SKM-1 treated with dmso at 0.1 percent for 144 hours (cell line): Measurements from ENCODE around the gene TRAPPC12.
"Not testable (repeated sequence)": the region's sequence is repeated elsewhere in the genome, so short reads cannot be mapped to it uniquely, and the experiment has no call there.

Experiments
- DNase-seq: peaks from one replicate; lab custom pipeline; 2025; ENCODE audit not compliant: unreplicated experiment; lab: John Stamatoyannopoulos, UW

The TRAPPC12 gene

GRCh38 chr2:3368261-3368722, 11.2 kb upstream of the TRAPPC12 start:
- no peak for DNase-seq

GRCh38 chr2:3369340-3370181, 9.9 kb upstream of the TRAPPC12 start:
- DNase-seq, result not testable (repeated sequence)

GRCh38 chr2:3376821-3377220, 2.7 kb upstream of the TRAPPC12 start:
- DNase-seq, result no peak

- peak; percentile 37 for DNase-seq
Measured at GRCh38 chr2:3377279-3377611, 2.2 kb upstream of the TRAPPC12 start.

GRCh38 chr2:3377612-3378432, 1.7 kb upstream of the TRAPPC12 start, which contains the start of gene EIPR1:
TSS of gene EIPR1 (minus strand) at chr2:3377818. CDS start at chr2:3377689, 129 bp downstream.
- peak; percentile 98 for DNase-seq

GRCh38 chr2:3379339-3379646, 201 bp upstream of the TRAPPC12 start:
- DNase-seq, result no peak

GRCh38 chr2:3386448-3386958, 7.0 kb downstream of the TRAPPC12 start:
- no peak for DNase-seq

- no peak for DNase-seq
Measured at GRCh38 chr2:3387011-3387410, 7.5 kb downstream of the TRAPPC12 start.

GRCh38 chr2:3387644-3388411, 8.3 kb downstream of the TRAPPC12 start:
- DNase-seq, result no peak

GRCh38 chr2:3388412-3388738, 8.9 kb downstream of the TRAPPC12 start:
- DNase-seq, result no peak

GRCh38 chr2:3389193-3389592, 9.7 kb downstream of the TRAPPC12 start:
- no peak for DNase-seq

GRCh38 chr2:3390041-3390440, 10.5 kb downstream of the TRAPPC12 start:
- no peak for DNase-seq

- DNase-seq, result no peak
Measured at GRCh38 chr2:3392216-3392615, 12.7 kb downstream of the TRAPPC12 start.

- DNase-seq, result no peak
Measured at GRCh38 chr2:3396920-3397559, 17.5 kb downstream of the TRAPPC12 start.

GRCh38 chr2:3398857-3399256, 19.4 kb downstream of the TRAPPC12 start:
- DNase-seq, result no peak

- DNase-seq, result no peak
Measured at GRCh38 chr2:3399381-3399780, 19.9 kb downstream of the TRAPPC12 start.

- DNase-seq, result no peak
Measured at GRCh38 chr2:3399829-3400228, 20.3 kb downstream of the TRAPPC12 start.

- no peak for DNase-seq
Measured at GRCh38 chr2:3403587-3404334, 24.3 kb downstream of the TRAPPC12 start.

- no peak for DNase-seq
Measured at GRCh38 chr2:3404349-3404894, 24.9 kb downstream of the TRAPPC12 start.

GRCh38 chr2:3405307-3405706, 25.8 kb downstream of the TRAPPC12 start:
- no peak for DNase-seq
